GM23248 (cell line): ENCODE data around the gene SRD5A3. TPM values are rescaled to one million over a fixed set of nuclear protein-coding genes. Genes with fewer than 3 reads are reported as not detected.

Source experiments
- DNase-seq: peaks from one replicate; pipeline ENCODE4 v3.0.0-alpha.2; 2015
- H2AFZ ChIP-seq: fragments of 200-600 bp; sonication (generic); 2 replicates; pipeline ENCODE4 v1.6.1; 2016; ENCODE audit warnings: antibody characterized with exemption
- H3F3A ChIP-seq: fragments of 200-600 bp; sonication (generic); 2 replicates; pipeline ENCODE4 v1.6.1; 2016; ENCODE audit warnings: mild to moderate bottlenecking, antibody characterized with exemption, mixed run types; ENCODE audit not compliant: insufficient read depth
- H3K27ac ChIP-seq: fragments of 200-600 bp; sonication (generic); 2 replicates; pipeline ENCODE4 v1.5.1; 2016; ENCODE audit warnings: mild to moderate bottlenecking
- H3K27me3 ChIP-seq: fragments of 200-600 bp; sonication (generic); replicated peaks from 2 replicates; pipeline ENCODE4 v1.6.1; 2016; ENCODE audit warnings: mild to moderate bottlenecking; ENCODE audit not compliant: insufficient read depth
- H3K36me3 ChIP-seq: fragments of 200-600 bp; sonication (generic); 2 replicates; pipeline ENCODE4 v1.6.1; 2016; ENCODE audit warnings: low read depth, mild to moderate bottlenecking
- H3K4me1 ChIP-seq: fragments of 200-600 bp; sonication (generic); 2 replicates; pipeline ENCODE4 v1.6.1; 2016; ENCODE audit warnings: mild to moderate bottlenecking; ENCODE audit not compliant: insufficient read depth
- H3K4me2 ChIP-seq: fragments of 200-600 bp; sonication (generic); one replicate; pipeline ENCODE4 v1.6.1; 2016; ENCODE audit warnings: mild to moderate bottlenecking; ENCODE audit not compliant: unreplicated experiment
- H3K4me3 ChIP-seq: fragments of 200-600 bp; sonication (generic); 2 replicates; pipeline ENCODE4 v1.5.1; 2016; ENCODE audit warnings: mild to moderate bottlenecking
- H3K79me2 ChIP-seq: fragments of 200-600 bp; sonication (generic); 2 replicates; pipeline ENCODE4 v1.6.1; 2016; ENCODE audit warnings: mild to moderate bottlenecking; ENCODE audit not compliant: insufficient read depth
- H3K9ac ChIP-seq: fragments of 200-600 bp; sonication (generic); 2 replicates; pipeline ENCODE4 v1.6.1; 2016; ENCODE audit warnings: mild to moderate bottlenecking
- H3K9me2 ChIP-seq: fragments of 200-600 bp; sonication (generic); 2 replicates; pipeline ENCODE4 v1.6.1; 2016; ENCODE audit warnings: mixed run types, mild to moderate bottlenecking, moderate library complexity; ENCODE audit not compliant: insufficient read depth
- H3K9me3 ChIP-seq: fragments of 200-600 bp; sonication (generic); one replicate; pipeline ENCODE4 v1.6.1; 2017; ENCODE audit warnings: low read depth
- H4K20me1 ChIP-seq: fragments of 200-600 bp; sonication (generic); 2 replicates; pipeline ENCODE4 v1.6.0; 2016; ENCODE audit not compliant: insufficient read depth
- EZH2 ChIP-seq: fragments of 200-600 bp; sonication (generic); IDR thresholded peaks from 2 replicates; pipeline ENCODE4 v1.6.1; 2018; ENCODE audit warnings: antibody characterized with exemption, mild to moderate bottlenecking; ENCODE audit not compliant: insufficient read depth, poor library complexity, severe bottlenecking
- EZH2phosphoT487 ChIP-seq: fragments of 200-600 bp; sonication (generic); IDR thresholded peaks from 2 replicates; pipeline ENCODE4 v1.6.1; 2018; ENCODE audit warnings: antibody characterized with exemption, moderate library complexity, mild to moderate bottlenecking, low read depth; ENCODE audit not compliant: insufficient read depth
- WGBS, 2 experiments: methylation state at CpG; one replicate each; pipeline ENCODE4 v1.1.6; 2015 to 2017; ENCODE audit warnings: low lambda C conversion rate in 2 of 2, low coverage in 1 of 2; ENCODE audit errors: missing lambda C conversion rate in 2 of 2; 5-methylcytosine and 5-hydroxymethylcytosine counted together
- in situ Hi-C: fragments of 300-500 bp; cut with MboI; formaldehyde crosslinking; loops from 2 replicates; pipeline ENCODE4 v1.15.0; 2020
- polyA plus RNA-seq: library from polyadenylated mRNA; unstranded; fragments of >200 nt; fragmentation: Nextera tagmentation; extraction: Ambion mirVana; gene quantifications from 2 replicates; pipeline ENCODE4 v1.2.1, GENCODE V29; 2016
- total RNA-seq: library from RNA; depleted of rRNA; stranded (reverse); fragments of >200 nt; shearing (Covaris generic); gene quantifications from 2 replicates; pipeline ENCODE4 v1.2.3, GENCODE V29; 2014

Gene SRD5A3
- total and polyA plus RNA-seq, 2 experiments from 2014 or later, result 20.6 to 54.2 TPM

- in situ Hi-C loops, result no loop called here
- H2AFZ ChIP-seq, result no peak overlapping the region
- H3K9me2 ChIP-seq, result no peaks in the 10 kb centered on the region
- no peak overlapping the region for H3K4me2 ChIP-seq
- no peak overlapping the region for H3K4me3 ChIP-seq
- peaks cover 14% of the 10 kb centered on the region; the same call in 1 of the 2 replicates for H3F3A ChIP-seq
- no peak for DNase-seq
- no peak overlapping the region for H3K27ac ChIP-seq
- no peak overlapping the region for H3K9ac ChIP-seq
- peaks cover 14% of the 10 kb centered on the region for H3K4me1 ChIP-seq
- H3K79me2 ChIP-seq, result no peaks in the 10 kb centered on the region
- 91 to 93% methylated on average over 2 of the region's 2 CpGs for WGBS, 2 experiments
- H3K36me3 ChIP-seq, result no peaks in the 10 kb centered on the region
- H3K9me3 ChIP-seq, result no peaks in the 10 kb centered on the region
- no peaks in the 10 kb centered on the region for H4K20me1 ChIP-seq
- TF ChIP-seq EZH2 (no peak), EZH2phosphoT487 (no peak)
- no peaks in the 10 kb centered on the region for H3K27me3 ChIP-seq
These were observed 38.0 kb upstream of the SRD5A3 start for GRCh38 chr4:55308071-55308470.

- in situ Hi-C loops, result no loop called here
- DNase-seq, result no peak
- H3K4me1 ChIP-seq, result no peaks in the 10 kb centered on the region
These were observed 34.1 kb upstream of the SRD5A3 start for GRCh38 chr4:55311792-55312488.

DNA sequence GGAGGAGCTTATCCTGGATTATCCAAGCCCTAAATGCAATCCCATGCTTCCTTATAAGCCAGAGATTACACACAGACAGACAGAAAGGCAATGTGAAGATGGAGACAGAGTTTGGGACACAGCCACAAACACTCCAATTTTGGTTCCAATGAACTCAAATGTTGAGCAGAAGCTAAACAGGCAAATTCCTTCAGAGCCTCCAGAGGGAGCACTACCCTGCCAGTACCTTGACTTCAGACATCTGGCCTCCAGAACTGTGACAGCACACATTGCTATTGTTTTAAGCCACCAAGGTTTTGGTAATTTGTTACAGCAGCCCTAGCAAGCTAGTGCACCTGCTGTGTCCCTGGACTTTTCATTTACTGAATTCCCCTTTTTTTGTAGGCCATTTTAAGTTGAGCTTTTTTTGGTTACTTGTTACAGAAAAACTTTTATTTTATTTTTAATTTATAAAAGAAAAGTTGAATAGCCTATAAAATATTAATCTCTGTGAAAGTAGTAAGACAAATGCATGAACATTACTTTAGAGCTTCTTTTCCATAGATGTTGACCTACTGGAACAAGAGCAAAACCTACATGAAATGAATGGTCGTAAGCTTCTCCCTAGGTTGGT is 33.4 kb upstream of the SRD5A3 start:
- Histone ChIP-seq H3K27me3 (no peaks in the 10 kb centered on the region), H3K9me3 (no peaks in the 10 kb centered on the region), H3K9me2 (no peaks in the 10 kb centered on the region), H3K79me2 (no peaks in the 10 kb centered on the region), H2AFZ (no peak overlapping the region), H3K36me3 (no peaks in the 10 kb centered on the region), H3F3A (no peaks in the 10 kb centered on the region), H3K27ac (no peak overlapping the region), H4K20me1 (no peaks in the 10 kb centered on the region), H3K4me1 (no peaks in the 10 kb centered on the region), H3K9ac (no peak overlapping the region), H3K4me3 (no peak overlapping the region), H3K4me2 (no peak overlapping the region)
- TF ChIP-seq EZH2 (no peak), EZH2phosphoT487 (no peak)
- in situ Hi-C loops, result no loop called here
- peak; percentile 79 for DNase-seq
- WGBS, 2 experiments, result 77 to 88% methylated on average over 1 of the region's 1 CpG

More at GRCh38 chr4:55311792-55312488, 34.1 kb upstream of the SRD5A3 start:
- Histone ChIP-seq H3K27me3 (no peaks in the 10 kb centered on the region), H3F3A (no peaks in the 10 kb centered on the region), H3K4me3 (no peak overlapping the region), H4K20me1 (no peaks in the 10 kb centered on the region), H3K9me3 (no peaks in the 10 kb centered on the region), H3K27ac (no peak overlapping the region), H3K4me2 (no peak overlapping the region), H3K9ac (no peak overlapping the region), H2AFZ (no peak overlapping the region), H3K79me2 (no peaks in the 10 kb centered on the region), H3K9me2 (no peaks in the 10 kb centered on the region), H3K36me3 (no peaks in the 10 kb centered on the region)
- TF ChIP-seq EZH2phosphoT487 (no peak), EZH2 (no peak)
- 73 to 75% methylated on average over 5 of the region's 5 CpGs for WGBS, 2 experiments

DNA sequence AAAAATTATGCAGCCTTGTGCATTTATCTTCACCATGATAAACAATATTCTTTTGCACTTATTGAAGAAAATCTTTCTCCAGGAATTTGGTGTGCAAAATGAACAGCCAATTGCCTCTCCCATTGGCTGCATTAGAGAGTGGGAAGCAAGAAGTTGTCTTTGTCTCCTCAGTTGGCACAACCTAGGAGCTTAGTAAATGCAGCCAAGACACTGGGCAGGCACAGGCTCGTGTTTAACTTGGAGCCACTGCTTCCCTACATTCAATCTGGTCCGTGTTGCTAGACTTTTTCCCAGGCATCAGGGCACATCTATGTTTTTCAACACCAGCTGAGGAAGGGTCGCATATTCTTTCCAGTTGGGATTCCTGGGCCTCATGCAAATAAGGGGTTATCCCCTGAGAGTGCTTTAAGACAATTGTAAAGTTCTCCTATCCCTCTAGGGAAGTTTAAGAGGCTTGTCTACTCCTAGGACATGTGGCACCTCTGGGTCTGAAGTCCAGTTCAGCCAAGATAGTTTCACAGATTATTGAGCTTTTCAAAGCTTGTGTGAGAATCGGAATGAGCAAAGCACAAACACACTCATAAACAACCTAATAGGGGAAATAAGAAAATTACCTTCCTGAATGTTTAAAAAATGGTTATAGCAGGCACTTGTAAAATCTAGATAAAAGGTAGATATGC is 31.8 kb upstream of the SRD5A3 start:
- H3K4me2 ChIP-seq, result no peak overlapping the region
- 5 to 8% methylated on average over 4 of the region's 4 CpGs for WGBS, 2 experiments
- no peaks in the 10 kb centered on the region for H3F3A ChIP-seq
- no peaks in the 10 kb centered on the region for H3K36me3 ChIP-seq
- no peak for TF ChIP-seq EZH2
- TF ChIP-seq EZH2phosphoT487, result no peak
- no peak overlapping the region for H3K9ac ChIP-seq
- no peaks in the 10 kb centered on the region for H3K4me1 ChIP-seq
- H3K27ac ChIP-seq, result no peak overlapping the region
- H3K27me3 ChIP-seq, result no peaks in the 10 kb centered on the region
- H2AFZ ChIP-seq, result no peak overlapping the region
- H4K20me1 ChIP-seq, result no peaks in the 10 kb centered on the region
- H3K79me2 ChIP-seq, result no peaks in the 10 kb centered on the region
- no peaks in the 10 kb centered on the region for H3K9me2 ChIP-seq
- in situ Hi-C loops, result no loop called here
- no peaks in the 10 kb centered on the region for H3K9me3 ChIP-seq
- no peak for DNase-seq
- no peak overlapping the region for H3K4me3 ChIP-seq
